ENCODE results near the gene NMNAT3. TPM values are rescaled to one million over a fixed set of nuclear protein-coding genes. Genes with fewer than 3 reads are reported as not detected.

Gene NMNAT3
- total RNA-seq, 2 experiments from 2014 or later: 1.5 to 1.9 TPM

- Histone ChIP-seq H3K27ac (ENCODE audit: low read depth in 1 of 2, low read length in 2 of 2) (no peak overlapping the region), H3K9me3 (ENCODE audit: control insufficient read depth in 1 of 2, insufficient read depth in 1 of 2, low read length in 2 of 2) (no peaks in the 10 kb centered on the region), H3K36me3 (ENCODE audit: insufficient read depth, low read length) (no peaks in the 10 kb centered on the region), H3K4me1 (ENCODE audit: insufficient read depth, low read length) (no peaks in the 10 kb centered on the region), H3K27me3 (ENCODE audit: control insufficient read depth in 1 of 2, insufficient read depth in 2 of 2, low read length in 2 of 2) (peaks cover 4% of the 10 kb centered on the region in 2 experiments), H3K4me3 (ENCODE audit: low read length) (no peak overlapping the region)
- Mint-ChIP-seq H3K4me1 (ENCODE audit: low read depth) (no peaks in the 10 kb centered on the region), H3K9me3 (no peaks in the 10 kb centered on the region), H3K36me3 (ENCODE audit: low read depth) (no peaks in the 10 kb centered on the region), H3K27ac (no peak overlapping the region), H3K4me3 (no peak overlapping the region), H3K27me3 (peaks cover 26% of the 10 kb centered on the region)
- POLR2A ChIA-PET: no interaction called here
- no peak for TF ChIP-seq CTCF (IDR thresholded peaks at IDR 0.05)
- intact Hi-C loops (cut with DNase I, micrococcal nuclease): no loop called here
- DNase-seq: no peak
- CTCF ChIA-PET: no interaction called here
- no peak for ATAC-seq (ENCODE audit: poor library complexity)
These were observed 130.1 kb downstream of the NMNAT3 start for GRCh38 chr3:139547666-139548065.

- Histone ChIP-seq H3K27ac (ENCODE audit: low read depth in 1 of 2, low read length in 2 of 2) (no peak overlapping the region), H3K9me3 (ENCODE audit: control insufficient read depth in 1 of 2, insufficient read depth in 1 of 2, low read length in 2 of 2) (peaks cover 0 to 2% of the 10 kb centered on the region in 2 experiments), H3K27me3 (ENCODE audit: control insufficient read depth in 1 of 2, insufficient read depth in 2 of 2, low read length in 2 of 2) (peaks cover 7 to 11% of the 10 kb centered on the region in 2 experiments), H3K4me1 (ENCODE audit: insufficient read depth, low read length) (no peaks in the 10 kb centered on the region), H3K36me3 (ENCODE audit: insufficient read depth, low read length) (no peaks in the 10 kb centered on the region), H3K4me3 (ENCODE audit: low read length) (no peak overlapping the region)
- no peak for TF ChIP-seq CTCF (IDR thresholded peaks at IDR 0.05)
- POLR2A ChIA-PET: no interaction called here
- Mint-ChIP-seq H3K27me3 (peaks cover 35% of the 10 kb centered on the region), H3K9me3 (no peaks in the 10 kb centered on the region), H3K4me1 (ENCODE audit: low read depth) (no peaks in the 10 kb centered on the region), H3K4me3 (no peak overlapping the region), H3K27ac (no peak overlapping the region), H3K36me3 (ENCODE audit: low read depth) (no peaks in the 10 kb centered on the region)
- DNase-seq (no peak), ATAC-seq (ENCODE audit: poor library complexity) (no peak)
- CTCF ChIA-PET: no interaction called here
- intact Hi-C loops (cut with DNase I, micrococcal nuclease): no loop called here
These were observed 131.0 kb downstream of the NMNAT3 start for GRCh38 chr3:139546772-139547171.

- H3K4me3 Mint-ChIP-seq: no peak overlapping the region
- H3K27me3 ChIP-seq (ENCODE audit: control insufficient read depth in 1 of 2, insufficient read depth in 2 of 2, low read length in 2 of 2): peaks cover 28 to 29% of the 10 kb centered on the region in 2 experiments
These were observed 136.1 kb downstream of the NMNAT3 start for GRCh38 chr3:139541532-139542288.

More at GRCh38 chr3:139541532-139542288, 136.1 kb downstream of the NMNAT3 start:
- Mint-ChIP-seq H3K9me3 (no peaks in the 10 kb centered on the region), H3K27me3 (peaks cover 60% of the 10 kb centered on the region), H3K4me1 (ENCODE audit: low read depth) (no peaks in the 10 kb centered on the region), H3K36me3 (ENCODE audit: low read depth) (no peaks in the 10 kb centered on the region), H3K27ac (no peak overlapping the region)
- Histone ChIP-seq H3K36me3 (ENCODE audit: insufficient read depth, low read length) (no peaks in the 10 kb centered on the region), H3K4me3 (ENCODE audit: low read length) (no peak overlapping the region), H3K9me3 (ENCODE audit: control insufficient read depth in 1 of 2, insufficient read depth in 1 of 2, low read length in 2 of 2) (peaks cover 0 to 6% of the 10 kb centered on the region in 2 experiments), H3K27ac (ENCODE audit: low read depth in 1 of 2, low read length in 2 of 2) (no peak overlapping the region), H3K4me1 (ENCODE audit: insufficient read depth, low read length) (no peaks in the 10 kb centered on the region)
- intact Hi-C loops (cut with DNase I, micrococcal nuclease): no loop called here
- DNase-seq: no peak
- ATAC-seq (ENCODE audit: poor library complexity): no peak
- no peak for TF ChIP-seq CTCF (IDR thresholded peaks at IDR 0.05)
- ChIA-PET CTCF (no interaction called here), POLR2A (no interaction called here)

Data from CD4-positive, alpha-beta T cell (primary cell).